K562 (cell line): Measurements from ENCODE around the gene TMEM214. TPM values are rescaled to one million over a fixed set of nuclear protein-coding genes. Genes with fewer than 3 reads are reported as not detected.

Experiments used
- ATAC-seq: fragments of 200-7000 bp; cut with Tn5 transposase; 3 replicates; pipeline ENCODE4 v1.9.1; 2020; ENCODE audit warnings: moderate library complexity
- BruUV-seq: library from RNA; stranded (reverse); fragments of 400-500 nt; replicated peaks from 2 replicates; lab custom pipeline; 2021; lab: Mats Ljungman, UMichigan
- CTCF ChIA-PET: fragments of 300-600 bp; formaldehyde crosslinking; extraction: SDS; loops from one replicate; lab custom pipeline; 2021; ENCODE audit warnings: low intra/inter-chr PET ratio; lab: Yijun Ruan, JAX
- POLR2A ChIA-PET: fragments of 300-600, 350-650 bp; sonication (Branson Sonifier 250); formaldehyde crosslinking; extraction: SDS; loops from one replicate; lab custom pipeline; 2021; ENCODE audit warnings: antibody characterized with exemption, inconsistent platforms; lab: Yijun Ruan, JAX
- DNase-seq, 4 experiments: peaks; one replicate each; pipeline versions ENCODE4 v3.0.0 to v3.0.0-alpha.2; 2011 to 2018; ENCODE audit warnings: low spot score in 3 of 4, mixed read lengths in 3 of 4; ENCODE audit errors: extremely low read depth in 1 of 4
- FAIRE-seq: peaks from 2 replicates; lab custom pipeline; 2011; peaks lifted over from hg19 to GRCh38; lab: Jason Lieb, UNC
- H2AFZ ChIP-seq: 2 replicates; pipeline ENCODE4 v1.6.0; 2011; ENCODE audit warnings: low read depth, low read length, control low read depth, inconsistent platforms
- H3K27ac ChIP-seq: fragments of 200-600 bp; 3 replicates; pipeline ENCODE4 v1.8.0; 2011; ENCODE audit warnings: low read depth, mild to moderate bottlenecking, control low read depth, inconsistent platforms, low read length, moderate library complexity, mixed read lengths; ENCODE audit errors: extremely low read depth
- H3K27me3 ChIP-seq, 2 experiments: fragments of 300-600 bp in 1 of 2; 2 replicates in 1 of 2; 3 replicates in 1 of 2; pipeline versions ENCODE4 v1.6.0 to v1.8.0; 2011; ENCODE audit warnings: inconsistent platforms in 2 of 2, low read length in 2 of 2, mild to moderate bottlenecking in 1 of 2, mixed read lengths in 1 of 2, moderate library complexity in 1 of 2; ENCODE audit not compliant: control insufficient read depth in 2 of 2, insufficient read depth in 2 of 2
- H3K36me3 ChIP-seq: fragments of 300-600 bp; 3 replicates; pipeline ENCODE4 v1.8.0; 2011; ENCODE audit warnings: mild to moderate bottlenecking, low read length, inconsistent platforms; ENCODE audit not compliant: control insufficient read depth, insufficient read depth
- H3K4me1 ChIP-seq, 2 experiments: fragments of 200-600 bp in 1 of 2; replicated peaks in 1 of 2; 2 replicates in 1 of 2; 3 replicates in 1 of 2; pipeline versions ENCODE4 v1.5.1 to v1.8.0; 2011; ENCODE audit warnings: inconsistent platforms in 2 of 2, low read length in 2 of 2, mild to moderate bottlenecking in 1 of 2, mixed read lengths in 1 of 2, moderate library complexity in 1 of 2; ENCODE audit not compliant: control insufficient read depth in 2 of 2, insufficient read depth in 2 of 2
- H3K4me2 ChIP-seq: 2 replicates; pipeline ENCODE4 v1.6.1; 2011; ENCODE audit warnings: low read length, control low read depth, inconsistent platforms, mixed read lengths; ENCODE audit not compliant: insufficient read depth
- H3K4me3 ChIP-seq: fragments of 200-600 bp; sonication (generic), shearing (Covaris generic); 2 replicates; pipeline ENCODE4 v1.5.1; 2016; ENCODE audit warnings: control low read depth, inconsistent platforms
- H3K79me2 ChIP-seq: fragments of 200-600 bp; 3 replicates; pipeline ENCODE4 v1.8.0; 2011; ENCODE audit warnings: low read length, inconsistent platforms; ENCODE audit not compliant: control insufficient read depth, insufficient read depth
- H3K9ac ChIP-seq, 2 experiments: 2 replicates each; pipeline versions ENCODE4 v1.6.0 to v1.6.1; 2011; ENCODE audit warnings: low read depth in 2 of 2, low read length in 2 of 2, control low read depth in 1 of 2, inconsistent platforms in 1 of 2, mild to moderate bottlenecking in 1 of 2, mixed read lengths in 1 of 2; ENCODE audit not compliant: insufficient read depth in 1 of 2
- H3K9me1 ChIP-seq: one replicate; pipeline ENCODE4 v1.6.0; 2011; ENCODE audit warnings: inconsistent platforms, mild to moderate bottlenecking, low read length, moderate library complexity; ENCODE audit not compliant: control insufficient read depth, insufficient read depth
- H3K9me3 ChIP-seq: replicated peaks from 2 replicates; pipeline ENCODE4 v1.5.1; 2011; ENCODE audit warnings: low read depth, low read length, inconsistent platforms; ENCODE audit not compliant: control insufficient read depth, insufficient read depth
- H4K20me1 ChIP-seq: replicated peaks from 2 replicates; pipeline ENCODE4 v1.6.1; 2011; ENCODE audit warnings: low read length, inconsistent platforms, mixed read lengths; ENCODE audit not compliant: control insufficient read depth, insufficient read depth
- ARID1B ChIP-seq: fragments of 450-650 bp; IDR thresholded peaks from 2 replicates; pipeline ENCODE4 v1.6.1; 2016; ENCODE audit warnings: antibody characterized with exemption, mild to moderate bottlenecking, inconsistent platforms
- CEBPB ChIP-seq: fragments of 450-650 bp; IDR thresholded peaks from 2 replicates; pipeline ENCODE4 v1.6.1; 2016; ENCODE audit warnings: missing genetic modification characterization, missing compliant biosample characterization
- HNRNPH1 ChIP-seq: fragments of 200-400 bp; formaldehyde crosslinking; optimal IDR thresholded peaks from 2 replicates; pipeline ENCODE3; 2017; ENCODE audit warnings: low read depth, mild to moderate bottlenecking, low read length, moderate library complexity
- JUND ChIP-seq, 2 experiments: IDR thresholded peaks; 2 replicates in 1 of 2; 3 replicates in 1 of 2; pipeline ENCODE4 v1.6.1; 2011; ENCODE audit warnings: borderline replicate concordance in 2 of 2, low read depth in 2 of 2, low read length in 2 of 2, improper control_type of control experiment in 1 of 2, missing biosample characterization in 1 of 2, missing genetic modification characterization in 1 of 2, missing genetic modification reagents in 1 of 2
- SMARCE1 ChIP-seq: fragments of 450-650 bp; IDR thresholded peaks from 2 replicates; pipeline ENCODE4 v1.7.1; 2016; ENCODE audit warnings: mild to moderate bottlenecking
- ZEB2 ChIP-seq: fragments of 450-650 bp; IDR thresholded peaks from 2 replicates; pipeline ENCODE4 v1.6.1; 2016
- ZKSCAN1 ChIP-seq: fragments of 150-350 bp; IDR thresholded peaks from 2 replicates; pipeline ENCODE4 v1.6.1; 2016; ENCODE audit warnings: low read depth, low read length
- ZNF133 ChIP-seq: fragments of 250-450 bp; sonication (Bioruptor Pico); IDR thresholded peaks from 2 replicates; pipeline ENCODE4 v1.4.0; 2020; ENCODE audit warnings: mild to moderate bottlenecking
- ZNF785 ChIP-seq: fragments of 250-450 bp; sonication (Bioruptor Pico); IDR thresholded peaks from 2 replicates; pipeline ENCODE4 v1.4.0; 2020; ENCODE audit warnings: mild to moderate bottlenecking
- WGBS: fragments of 100-300 bp; shearing (Covaris generic); methylation state at CpG from one replicate; pipeline ENCODE4 v1.1.6; 2016; ENCODE audit warnings: low coverage, mixed read lengths; ENCODE audit not compliant: insufficient coverage; ENCODE audit errors: missing lambda C conversion rate; 5-methylcytosine and 5-hydroxymethylcytosine counted together
- in situ Hi-C: fragments of 300-500 bp; cut with MboI; formaldehyde crosslinking; loops from 4 replicates; pipeline ENCODE4 v1.15.0; 2018; ENCODE audit warnings: inconsistent platforms, mixed read lengths
- intact Hi-C: fragments of 100-400 bp; cut with micrococcal nuclease; formaldehyde crosslinking; loops from 2 replicates; pipeline ENCODE4 v1.14.2; 2022
- polyA plus RNA-seq, 8 experiments: library from polyadenylated mRNA; depleted of rRNA in 4 of 8; stranded (reverse) in 5 of 8; unstranded in 3 of 8; fragments of >200 nt; fragmentation: Nextera tagmentation in 2 of 8; fragmentation: Illumina TruSeq in 1 of 8; extraction: Ambion mirVana in 2 of 8; extraction: Trizol in 1 of 8; gene quantifications; 2 replicates each; pipeline versions ENCODE4 v1.2.1 to v1.2.3, GENCODE V29; 2011 to 2014; ENCODE audit warnings: inconsistent platforms in 1 of 8, missing spikeins in 1 of 8
- total RNA-seq, 7 experiments: library from RNA; depleted of rRNA in 6 of 7; stranded (reverse); fragments of >200 nt in 6 of 7; fragmentation: Illumina TruSeq in 2 of 7; extraction: Trizol in 2 of 7; gene quantifications; 2 replicates each; pipeline versions ENCODE4 v1.2.1 to v1.2.3, GENCODE V29; 2011 to 2021; ENCODE audit warnings: low replicate concordance in 1 of 7
- TF ChIP-seq, protein P1 (sequence below): sonication (generic); formaldehyde crosslinking; IDR thresholded peaks from 2 replicates; pipeline ENCODE4 v1.8.0; 2022; ENCODE audit warnings: mild to moderate bottlenecking, missing genetic modification reagents, borderline replicate concordance
- TF ChIP-seq, protein P2 (sequence below): sonication (generic); formaldehyde crosslinking; IDR thresholded peaks from 2 replicates; pipeline ENCODE4 v1.8.0; 2022; ENCODE audit warnings: mild to moderate bottlenecking, missing genetic modification reagents
- TF ChIP-seq, protein P3 (sequence below): fragments of 250-450 bp; sonication (Bioruptor Pico); IDR thresholded peaks from 2 replicates; pipeline ENCODE4 v1.9.0; 2021; ENCODE audit warnings: mild to moderate bottlenecking, inconsistent platforms
- TF ChIP-seq, protein P4 (sequence below), 2 experiments: fragments of 450-650 bp; IDR thresholded peaks; 2 replicates each; pipeline ENCODE4 v1.6.1; 2016

TMEM214 gene
- total and polyA plus RNA-seq, 9 of the 15 experiments (the other 6 are each of a cell fraction or from before 2014, with no cell fraction given) = 11.4 to 81.4 (median 44.1) TPM

DNA sequence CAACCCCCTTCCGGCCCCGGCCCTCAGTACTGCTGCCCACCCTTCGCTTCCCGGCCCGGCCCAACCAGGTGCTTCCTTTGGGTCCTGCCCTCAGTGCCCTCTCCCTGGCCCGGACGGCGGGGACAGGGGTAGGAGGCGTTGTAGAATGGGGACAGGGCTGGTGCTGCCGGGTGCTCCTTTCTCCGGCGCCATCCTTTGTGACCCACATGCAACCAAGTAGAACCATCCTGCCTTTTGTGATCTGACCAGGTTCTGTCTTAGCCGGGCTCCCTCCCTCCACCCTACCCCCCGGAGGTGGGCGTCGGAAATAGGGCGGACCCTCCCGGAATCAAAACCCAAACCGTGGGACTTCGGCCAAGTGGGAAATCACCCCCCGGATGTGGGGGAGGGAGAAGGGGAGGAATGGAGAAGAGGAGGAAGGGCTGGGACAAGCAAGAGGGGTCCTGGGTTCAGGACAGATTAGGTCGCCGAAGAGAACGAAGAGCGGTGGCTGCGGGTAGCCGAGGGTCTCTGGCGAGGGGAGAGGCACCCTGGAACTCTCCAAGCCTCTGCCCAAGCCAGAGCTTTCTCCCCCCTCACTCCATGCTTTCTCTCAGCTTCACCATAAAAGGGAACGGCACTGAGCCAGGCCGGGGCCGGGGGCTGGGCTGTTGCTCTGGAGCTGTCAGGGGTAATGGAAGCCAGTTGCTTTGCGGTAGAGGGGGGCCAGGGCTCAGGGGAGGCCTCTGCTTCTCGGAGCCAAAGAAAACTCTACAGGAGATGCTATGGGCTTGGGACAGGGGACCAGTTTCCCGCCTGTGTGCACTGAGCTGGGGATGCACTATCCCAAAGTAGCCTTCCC lies 39.4 kb downstream of the TMEM214 start (continued):
- TF ChIP-seq, protein P1, sequence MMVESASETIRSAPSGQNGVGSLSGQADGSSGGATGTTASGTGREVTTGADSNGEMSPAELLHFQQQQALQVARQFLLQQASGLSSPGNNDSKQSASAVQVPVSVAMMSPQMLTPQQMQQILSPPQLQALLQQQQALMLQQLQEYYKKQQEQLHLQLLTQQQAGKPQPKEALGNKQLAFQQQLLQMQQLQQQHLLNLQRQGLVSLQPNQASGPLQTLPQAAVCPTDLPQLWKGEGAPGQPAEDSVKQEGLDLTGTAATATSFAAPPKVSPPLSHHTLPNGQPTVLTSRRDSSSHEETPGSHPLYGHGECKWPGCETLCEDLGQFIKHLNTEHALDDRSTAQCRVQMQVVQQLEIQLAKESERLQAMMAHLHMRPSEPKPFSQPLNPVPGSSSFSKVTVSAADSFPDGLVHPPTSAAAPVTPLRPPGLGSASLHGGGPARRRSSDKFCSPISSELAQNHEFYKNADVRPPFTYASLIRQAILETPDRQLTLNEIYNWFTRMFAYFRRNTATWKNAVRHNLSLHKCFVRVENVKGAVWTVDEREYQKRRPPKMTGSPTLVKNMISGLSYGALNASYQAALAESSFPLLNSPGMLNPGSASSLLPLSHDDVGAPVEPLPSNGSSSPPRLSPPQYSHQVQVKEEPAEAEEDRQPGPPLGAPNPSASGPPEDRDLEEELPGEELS (CRISPR knock-in tag) = 0 out of 2 replicates have a peak, but pooled peaks have one; percentile 50
- TF ChIP-seq HNRNPH1 (no peak), SMARCE1 (0 out of 2 replicates have a peak, but pooled peaks have one; percentile 37), ARID1B (peak; percentile 33; the same call in 1 of the 2 replicates), CEBPB (tag) (no peak)

DNA sequence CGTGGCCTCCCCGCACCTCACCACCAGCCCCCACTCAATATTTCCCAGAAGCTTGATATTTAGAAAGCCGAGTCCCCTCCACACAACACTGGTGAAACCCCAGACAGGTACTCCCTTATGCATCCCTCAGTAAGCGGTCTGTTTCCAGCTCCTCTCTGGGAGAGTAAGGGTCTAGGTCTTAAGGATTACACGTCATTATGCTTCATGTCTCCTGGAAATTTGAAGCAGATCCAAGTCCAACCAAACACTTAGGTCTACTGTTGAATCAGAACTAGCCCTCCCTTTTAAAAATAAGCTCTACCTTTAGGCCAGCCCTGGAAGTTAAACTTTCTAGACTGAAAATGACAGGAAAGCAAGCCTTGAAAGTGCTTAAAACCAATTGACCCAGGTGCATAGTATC lies 40.2 kb downstream of the TMEM214 start:
- H3K36me3 ChIP-seq = peaks cover 28% of the 10 kb centered on the region; the same call in 2 of the 3 replicates
- peak overlapping the region; percentile 29; the same call in 1 of the 3 replicates for H3K27ac ChIP-seq
- peak overlapping the region in 1 of 2 experiments; percentile 90; a peak in 2 of 4 replicates for H3K9ac ChIP-seq
- peaks cover 42 to 57% of the 10 kb centered on the region in 2 experiments for H3K4me1 ChIP-seq
- ChIA-PET POLR2A (interaction anchor here (0.6 to 2.9 kb wide), 14 partner anchors 8 to 369 kb away, joined by 3 to 32 read pairs (median 5); partner anchors contain the start of gene AGBL5), CTCF (no interaction called here)
- no peaks in the 10 kb centered on the region for H3K9me3 ChIP-seq
- no peak overlapping the region for H3K4me3 ChIP-seq
- ATAC-seq (no peak), DNase-seq (no peak), FAIRE-seq (no peak)
- intact Hi-C loops (no loop called here), in situ Hi-C loops (no loop called here)
- H3K79me2 ChIP-seq = peaks cover 29% of the 10 kb centered on the region
- no TSS peak for BruUV-seq
- H2AFZ ChIP-seq = peak overlapping the region; percentile 80
- no peaks in the 10 kb centered on the region for H3K27me3 ChIP-seq
- 62% methylated on average over 5 of the region's 5 CpGs for WGBS
- no peak overlapping the region for H3K4me2 ChIP-seq
- no peaks in the 10 kb centered on the region for H4K20me1 ChIP-seq
- no peaks in the 10 kb centered on the region for H3K9me1 ChIP-seq
- TF ChIP-seq ZNF785 (CRISPR knock-in tag) (no peak), ZKSCAN1 (no peak), JUND (IDR thresholded peaks at IDR 0.05; ENCODE audit: borderline replicate concordance, low read depth, low read length) (no peak), JUND (tag; IDR thresholded peaks at IDR 0.05; ENCODE audit: borderline replicate concordance, low read depth, low read length) (no peak), ZNF133 (no peak), ZEB2 (no peak)
- TF ChIP-seq, protein P2, sequence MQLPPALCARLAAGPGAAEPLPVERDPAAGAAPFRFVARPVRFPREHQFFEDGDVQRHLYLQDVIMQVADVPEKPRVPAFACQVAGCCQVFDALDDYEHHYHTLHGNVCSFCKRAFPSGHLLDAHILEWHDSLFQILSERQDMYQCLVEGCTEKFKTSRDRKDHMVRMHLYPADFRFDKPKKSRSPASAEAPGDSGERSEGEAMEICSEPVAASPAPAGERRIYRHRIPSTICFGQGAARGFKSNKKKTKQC = no peak
- TF ChIP-seq, protein P3, sequence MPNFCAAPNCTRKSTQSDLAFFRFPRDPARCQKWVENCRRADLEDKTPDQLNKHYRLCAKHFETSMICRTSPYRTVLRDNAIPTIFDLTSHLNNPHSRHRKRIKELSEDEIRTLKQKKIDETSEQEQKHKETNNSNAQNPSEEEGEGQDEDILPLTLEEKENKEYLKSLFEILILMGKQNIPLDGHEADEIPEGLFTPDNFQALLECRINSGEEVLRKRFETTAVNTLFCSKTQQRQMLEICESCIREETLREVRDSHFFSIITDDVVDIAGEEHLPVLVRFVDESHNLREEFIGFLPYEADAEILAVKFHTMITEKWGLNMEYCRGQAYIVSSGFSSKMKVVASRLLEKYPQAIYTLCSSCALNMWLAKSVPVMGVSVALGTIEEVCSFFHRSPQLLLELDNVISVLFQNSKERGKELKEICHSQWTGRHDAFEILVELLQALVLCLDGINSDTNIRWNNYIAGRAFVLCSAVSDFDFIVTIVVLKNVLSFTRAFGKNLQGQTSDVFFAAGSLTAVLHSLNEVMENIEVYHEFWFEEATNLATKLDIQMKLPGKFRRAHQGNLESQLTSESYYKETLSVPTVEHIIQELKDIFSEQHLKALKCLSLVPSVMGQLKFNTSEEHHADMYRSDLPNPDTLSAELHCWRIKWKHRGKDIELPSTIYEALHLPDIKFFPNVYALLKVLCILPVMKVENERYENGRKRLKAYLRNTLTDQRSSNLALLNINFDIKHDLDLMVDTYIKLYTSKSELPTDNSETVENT = no peak
- TF ChIP-seq, protein P4, sequence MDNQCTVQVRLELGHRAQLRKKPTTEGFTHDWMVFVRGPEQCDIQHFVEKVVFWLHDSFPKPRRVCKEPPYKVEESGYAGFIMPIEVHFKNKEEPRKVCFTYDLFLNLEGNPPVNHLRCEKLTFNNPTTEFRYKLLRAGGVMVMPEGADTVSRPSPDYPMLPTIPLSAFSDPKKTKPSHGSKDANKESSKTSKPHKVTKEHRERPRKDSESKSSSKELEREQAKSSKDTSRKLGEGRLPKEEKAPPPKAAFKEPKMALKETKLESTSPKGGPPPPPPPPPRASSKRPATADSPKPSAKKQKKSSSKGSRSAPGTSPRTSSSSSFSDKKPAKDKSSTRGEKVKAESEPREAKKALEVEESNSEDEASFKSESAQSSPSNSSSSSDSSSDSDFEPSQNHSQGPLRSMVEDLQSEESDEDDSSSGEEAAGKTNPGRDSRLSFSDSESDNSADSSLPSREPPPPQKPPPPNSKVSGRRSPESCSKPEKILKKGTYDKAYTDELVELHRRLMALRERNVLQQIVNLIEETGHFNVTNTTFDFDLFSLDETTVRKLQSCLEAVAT (IDR thresholded peaks at IDR 0.05) = no peak
